Cardiac muscle cell (in vitro differentiated cells and primary cell): ENCODE measurements around the gene CRISP2. TPM values are rescaled to one million over a fixed set of nuclear protein-coding genes. Genes with fewer than 3 reads are reported as not detected.
"Not testable (repeated sequence)": the region's sequence is repeated elsewhere in the genome, so short reads cannot be mapped to it uniquely, and the experiment has no call there.

Source experiments
- DNase-seq, 2 donors: peaks; one replicate each; pipeline versions ENCODE4 v3.0.0 to v3.0.0-alpha.2; 2010 to 2017; ENCODE audit warnings: low read depth in 1 of 2, low spot score in 1 of 2
- H3K27ac ChIP-seq: fragments of 200-600 bp; sonication (generic); 2 replicates; pipeline ENCODE4 v1.5.1; 2016
- H3K27me3 ChIP-seq: fragments of 200-600 bp; sonication (generic); 2 replicates; pipeline ENCODE4 v1.6.0; 2016; ENCODE audit warnings: control low read depth
- H3K36me3 ChIP-seq: fragments of 200-600 bp; sonication (generic); 2 replicates; pipeline ENCODE4 v1.5.1; 2016; ENCODE audit warnings: control low read depth
- H3K4me1 ChIP-seq: fragments of 200-600 bp; sonication (generic); 2 replicates; pipeline ENCODE4 v1.8.1; 2017; ENCODE audit warnings: low read depth, mild to moderate bottlenecking, mixed run types
- H3K4me3 ChIP-seq: fragments of 200-600 bp; sonication (generic); 2 replicates; pipeline ENCODE4 v1.5.1; 2016; ENCODE audit warnings: mild to moderate bottlenecking
- H3K9me3 ChIP-seq: fragments of 200-600 bp; sonication (generic); 2 replicates; pipeline ENCODE4 v1.5.1; 2017; ENCODE audit warnings: low read depth, mild to moderate bottlenecking, control low read depth
- polyA plus RNA-seq: library from polyadenylated mRNA; unstranded; fragments of >200 nt; fragmentation: Nextera tagmentation; extraction: Ambion mirVana; gene quantifications from 2 replicates; pipeline ENCODE4 v1.2.1, GENCODE V29; 2016
- total RNA-seq: library from RNA; depleted of rRNA; stranded (reverse); fragments of >200 nt; gene quantifications from 2 replicates; pipeline ENCODE4 v1.2.3, GENCODE V29; 2016
- TF ChIP-seq, protein P1 (sequence below): IDR thresholded peaks from 2 replicates; pipeline ENCODE4 v1.5.1; 2012; ENCODE audit warnings: low read depth, mild to moderate bottlenecking, low read length

The CRISP2 gene
- total and polyA plus RNA-seq, 2 experiments from 2014 or later: not detected

DNA sequence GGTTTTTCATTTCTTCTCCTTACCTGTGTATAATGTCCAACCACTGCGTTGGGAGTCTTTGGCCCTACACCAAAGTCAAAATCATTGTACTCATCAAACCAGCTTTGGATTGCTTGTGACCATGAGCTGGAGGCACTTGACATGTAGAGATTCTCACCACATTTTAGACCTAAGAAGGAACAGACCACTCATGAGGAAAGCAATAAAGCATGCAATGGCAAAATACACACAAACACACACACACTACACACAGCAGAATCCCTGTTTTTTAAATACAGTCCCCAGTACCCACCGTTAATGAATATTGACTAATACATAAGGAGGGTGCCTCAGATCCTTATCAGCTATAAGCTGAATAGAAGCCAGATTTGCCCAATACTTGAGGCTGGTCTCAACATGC lies 20.3 kb upstream of the CRISP2 start:
- H3K9me3 ChIP-seq: no peaks in the 10 kb centered on the region
- no peak for DNase-seq
- H3K4me3 ChIP-seq: no peak overlapping the region
- H3K4me1 ChIP-seq: no peaks in the 10 kb centered on the region
- H3K36me3 ChIP-seq: no peaks in the 10 kb centered on the region
- TF ChIP-seq, protein P1, sequence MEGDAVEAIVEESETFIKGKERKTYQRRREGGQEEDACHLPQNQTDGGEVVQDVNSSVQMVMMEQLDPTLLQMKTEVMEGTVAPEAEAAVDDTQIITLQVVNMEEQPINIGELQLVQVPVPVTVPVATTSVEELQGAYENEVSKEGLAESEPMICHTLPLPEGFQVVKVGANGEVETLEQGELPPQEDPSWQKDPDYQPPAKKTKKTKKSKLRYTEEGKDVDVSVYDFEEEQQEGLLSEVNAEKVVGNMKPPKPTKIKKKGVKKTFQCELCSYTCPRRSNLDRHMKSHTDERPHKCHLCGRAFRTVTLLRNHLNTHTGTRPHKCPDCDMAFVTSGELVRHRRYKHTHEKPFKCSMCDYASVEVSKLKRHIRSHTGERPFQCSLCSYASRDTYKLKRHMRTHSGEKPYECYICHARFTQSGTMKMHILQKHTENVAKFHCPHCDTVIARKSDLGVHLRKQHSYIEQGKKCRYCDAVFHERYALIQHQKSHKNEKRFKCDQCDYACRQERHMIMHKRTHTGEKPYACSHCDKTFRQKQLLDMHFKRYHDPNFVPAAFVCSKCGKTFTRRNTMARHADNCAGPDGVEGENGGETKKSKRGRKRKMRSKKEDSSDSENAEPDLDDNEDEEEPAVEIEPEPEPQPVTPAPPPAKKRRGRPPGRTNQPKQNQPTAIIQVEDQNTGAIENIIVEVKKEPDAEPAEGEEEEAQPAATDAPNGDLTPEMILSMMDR: no peak
- no peaks in the 10 kb centered on the region for H3K27me3 ChIP-seq
- no peak overlapping the region for H3K27ac ChIP-seq

- Histone ChIP-seq H3K27me3 (no peaks in the 10 kb centered on the region), H3K27ac (no peak overlapping the region), H3K9me3 (no peaks in the 10 kb centered on the region), H3K36me3 (no peaks in the 10 kb centered on the region), H3K4me1 (no peaks in the 10 kb centered on the region), H3K4me3 (no peak overlapping the region)
- TF ChIP-seq, protein P1: no peak
- DNase-seq: no peak
These were observed 19.4 kb upstream of the CRISP2 start for GRCh38 chr6:49732781-49733180.

- TF ChIP-seq, protein P1: no peak
These were observed 16.9 kb upstream of the CRISP2 start for GRCh38 chr6:49730251-49730650.

GRCh38 chr6:49723917-49724316 lies 10.6 kb upstream of the CRISP2 start:
- not testable (repeated sequence) for H3K9me3 ChIP-seq, H3K4me3 ChIP-seq, H3K27ac ChIP-seq, H3K36me3 ChIP-seq, H3K27me3 ChIP-seq, DNase-seq, H3K4me1 ChIP-seq

More at GRCh38 chr6:49730251-49730650, 16.9 kb upstream of the CRISP2 start:
- H3K4me1 ChIP-seq: no peaks in the 10 kb centered on the region
- H3K36me3 ChIP-seq: no peaks in the 10 kb centered on the region
- no peaks in the 10 kb centered on the region for H3K27me3 ChIP-seq
- no peak overlapping the region for H3K4me3 ChIP-seq
- no peak overlapping the region for H3K27ac ChIP-seq
- DNase-seq: no peak
- H3K9me3 ChIP-seq: no peaks in the 10 kb centered on the region

DNA sequence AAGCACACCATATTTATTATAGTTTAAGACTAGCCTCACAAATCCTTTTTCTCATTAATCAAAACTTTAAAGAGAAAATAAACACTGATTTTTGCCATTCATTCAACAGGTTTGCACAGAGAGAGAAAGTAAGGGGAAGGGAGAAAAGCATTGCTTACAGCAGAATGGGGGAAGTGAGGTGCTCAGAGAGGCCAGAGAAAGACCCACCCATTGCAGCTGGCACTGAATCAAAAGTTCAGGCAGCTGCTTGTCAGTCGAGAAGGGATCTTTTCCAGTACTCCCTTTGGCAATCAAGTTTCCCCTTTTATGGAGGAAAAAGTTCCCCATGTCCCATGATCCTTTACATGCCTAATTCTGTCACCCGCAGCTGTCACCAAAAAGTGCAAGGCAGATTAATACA lies 8.0 kb upstream of the CRISP2 start:
- Histone ChIP-seq H3K4me3 (no peak overlapping the region), H3K27me3 (no peaks in the 10 kb centered on the region), H3K36me3 (no peaks in the 10 kb centered on the region), H3K4me1 (no peaks in the 10 kb centered on the region), H3K9me3 (no peaks in the 10 kb centered on the region), H3K27ac (no peak overlapping the region)
- no peak for DNase-seq
- TF ChIP-seq, protein P1: no peak

GRCh38 chr6:49720372-49720771 lies 7.0 kb upstream of the CRISP2 start:
- H3K27ac ChIP-seq: no peak overlapping the region
- H3K27me3 ChIP-seq: no peaks in the 10 kb centered on the region
- H3K4me1 ChIP-seq: no peaks in the 10 kb centered on the region
- TF ChIP-seq, protein P1: no peak
- no peak for DNase-seq
- no peaks in the 10 kb centered on the region for H3K36me3 ChIP-seq
- H3K9me3 ChIP-seq: no peaks in the 10 kb centered on the region
- no peak overlapping the region for H3K4me3 ChIP-seq
